Cardiac muscle cell (in vitro differentiated cells and primary cell): ENCODE data around the gene PARD3. TPM values are rescaled to one million over a fixed set of nuclear protein-coding genes. Genes with fewer than 3 reads are reported as not detected.

Experiments
- DNase-seq, 2 donors: peaks; one replicate each; pipeline versions ENCODE4 v3.0.0 to v3.0.0-alpha.2; 2010 to 2017; ENCODE audit warnings: low read depth in 1 of 2, low spot score in 1 of 2
- H3K27ac ChIP-seq: fragments of 200-600 bp; sonication (generic); 2 replicates; pipeline ENCODE4 v1.5.1; 2016
- H3K27me3 ChIP-seq: fragments of 200-600 bp; sonication (generic); 2 replicates; pipeline ENCODE4 v1.6.0; 2016; ENCODE audit warnings: control low read depth
- H3K36me3 ChIP-seq: fragments of 200-600 bp; sonication (generic); 2 replicates; pipeline ENCODE4 v1.5.1; 2016; ENCODE audit warnings: control low read depth
- H3K4me1 ChIP-seq: fragments of 200-600 bp; sonication (generic); 2 replicates; pipeline ENCODE4 v1.8.1; 2017; ENCODE audit warnings: low read depth, mild to moderate bottlenecking, mixed run types
- H3K4me3 ChIP-seq: fragments of 200-600 bp; sonication (generic); 2 replicates; pipeline ENCODE4 v1.5.1; 2016; ENCODE audit warnings: mild to moderate bottlenecking
- H3K9me3 ChIP-seq: fragments of 200-600 bp; sonication (generic); 2 replicates; pipeline ENCODE4 v1.5.1; 2017; ENCODE audit warnings: low read depth, mild to moderate bottlenecking, control low read depth
- CTCF ChIP-seq: IDR thresholded peaks from 2 replicates; pipeline ENCODE4 v1.5.1; 2012; ENCODE audit warnings: low read depth, mild to moderate bottlenecking, low read length
- polyA plus RNA-seq: library from polyadenylated mRNA; unstranded; fragments of >200 nt; fragmentation: Nextera tagmentation; extraction: Ambion mirVana; gene quantifications from 2 replicates; pipeline ENCODE4 v1.2.1, GENCODE V29; 2016
- total RNA-seq: library from RNA; depleted of rRNA; stranded (reverse); fragments of >200 nt; gene quantifications from 2 replicates; pipeline ENCODE4 v1.2.3, GENCODE V29; 2016

Gene PARD3
- total and polyA plus RNA-seq, 2 experiments from 2014 or later = 36.5 to 64.8 TPM

GRCh38 chr10:34762156-34762555 lies 52.9 kb downstream of the PARD3 start:
- no peak for DNase-seq
- H3K9me3 ChIP-seq = no peaks in the 10 kb centered on the region
- H3K27me3 ChIP-seq = no peaks in the 10 kb centered on the region
- H3K27ac ChIP-seq = no peak overlapping the region
- H3K4me1 ChIP-seq = peaks cover 58% of the 10 kb centered on the region
- H3K36me3 ChIP-seq = no peaks in the 10 kb centered on the region
- no peak for TF ChIP-seq CTCF
- no peak overlapping the region for H3K4me3 ChIP-seq

GRCh38 chr10:34761453-34761852 lies 53.6 kb downstream of the PARD3 start:
- DNase-seq = no peak
- H3K36me3 ChIP-seq = no peaks in the 10 kb centered on the region
- no peak for TF ChIP-seq CTCF
- H3K27me3 ChIP-seq = no peaks in the 10 kb centered on the region
- no peak overlapping the region for H3K4me3 ChIP-seq
- H3K9me3 ChIP-seq = no peaks in the 10 kb centered on the region
- no peak overlapping the region for H3K27ac ChIP-seq
- peaks cover 51% of the 10 kb centered on the region for H3K4me1 ChIP-seq

- Histone ChIP-seq H3K27me3 (no peaks in the 10 kb centered on the region), H3K27ac (peak overlapping the region; percentile 2), H3K36me3 (no peaks in the 10 kb centered on the region), H3K4me3 (no peak overlapping the region), H3K4me1 (peaks cover 43% of the 10 kb centered on the region), H3K9me3 (no peaks in the 10 kb centered on the region)
- DNase-seq = peak in 1 of 2 donors; percentile 77
- TF ChIP-seq CTCF = no peak
Measured at GRCh38 chr10:34760606-34761005, 54.5 kb downstream of the PARD3 start.

- TF ChIP-seq CTCF = no peak
- Histone ChIP-seq H3K4me1 (peaks cover 37% of the 10 kb centered on the region), H3K36me3 (no peaks in the 10 kb centered on the region), H3K27me3 (no peaks in the 10 kb centered on the region), H3K27ac (no peak overlapping the region), H3K4me3 (no peak overlapping the region), H3K9me3 (no peaks in the 10 kb centered on the region)
- no peak for DNase-seq
Measured at GRCh38 chr10:34759837-34760215, 55.3 kb downstream of the PARD3 start.

GRCh38 chr10:34759161-34759836 lies 55.8 kb downstream of the PARD3 start:
- Histone ChIP-seq H3K4me1 (peaks cover 32% of the 10 kb centered on the region), H3K27ac (no peak overlapping the region), H3K27me3 (no peaks in the 10 kb centered on the region), H3K36me3 (no peaks in the 10 kb centered on the region), H3K9me3 (no peaks in the 10 kb centered on the region), H3K4me3 (no peak overlapping the region)
- TF ChIP-seq CTCF = no peak
- DNase-seq = no peak
